Astrocyte of the hippocampus (primary cell): ENCODE measurements around the gene MRPL27.
"Not testable (repeated sequence)": the region's sequence is repeated elsewhere in the genome, so short reads cannot be mapped to it uniquely, and the experiment has no call there.

Experiments
- DNase-seq: peaks from one replicate; pipeline ENCODE4 v3.0.0; 2011; ENCODE audit warnings: low read depth, low spot score

The MRPL27 gene

DNA sequence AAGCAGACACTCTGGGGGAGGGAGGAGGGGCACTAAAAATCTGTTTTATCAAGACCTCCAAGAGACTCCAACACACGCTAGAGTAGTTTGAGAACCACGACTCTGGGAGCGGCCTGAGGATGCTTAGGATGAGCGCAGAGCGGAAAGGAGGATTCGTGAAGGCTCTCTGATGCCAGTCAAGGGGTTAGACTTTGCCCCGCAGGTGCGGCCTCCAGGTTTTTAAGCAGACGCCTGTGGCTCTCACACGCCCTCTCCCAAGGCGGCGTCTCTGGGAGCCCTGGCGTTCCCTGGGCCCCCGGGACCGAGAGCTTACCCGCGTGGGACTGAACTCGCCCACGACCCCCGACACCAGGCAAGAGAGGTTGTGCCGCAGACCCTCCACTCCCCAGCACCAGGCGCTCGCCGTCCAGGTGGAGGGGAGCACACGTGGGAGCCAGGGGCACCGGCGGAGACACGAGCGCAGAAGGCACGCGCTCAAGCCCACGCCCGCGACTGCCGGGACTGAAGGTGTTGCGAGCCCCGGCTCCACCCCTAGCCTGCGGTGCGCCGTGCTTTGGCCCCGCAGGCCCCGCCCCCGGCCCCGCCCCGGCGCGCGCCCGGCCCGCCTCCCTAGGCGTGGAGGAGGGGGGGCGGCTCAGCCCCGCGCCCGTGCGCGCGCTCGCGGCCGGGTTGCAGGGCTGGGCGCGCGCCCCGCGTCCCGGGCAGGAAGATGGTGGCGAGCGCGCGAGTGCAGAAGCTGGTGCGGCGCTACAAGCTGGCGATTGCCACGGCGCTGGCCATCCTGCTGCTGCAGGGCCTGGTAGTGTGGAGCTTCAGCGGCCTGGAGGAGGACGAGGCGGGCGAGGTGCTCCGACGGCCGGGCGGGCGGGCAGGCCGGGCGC, 27.3 kb downstream of the MRPL27 start, which contains the start of gene XYLT2:
Gene XYLT2 (plus strand): TSS at position 695 of the 881 bp plus-strand sequence. CDS start 15 bp downstream, at position 710.
- peak; percentile 96 for DNase-seq

DNA sequence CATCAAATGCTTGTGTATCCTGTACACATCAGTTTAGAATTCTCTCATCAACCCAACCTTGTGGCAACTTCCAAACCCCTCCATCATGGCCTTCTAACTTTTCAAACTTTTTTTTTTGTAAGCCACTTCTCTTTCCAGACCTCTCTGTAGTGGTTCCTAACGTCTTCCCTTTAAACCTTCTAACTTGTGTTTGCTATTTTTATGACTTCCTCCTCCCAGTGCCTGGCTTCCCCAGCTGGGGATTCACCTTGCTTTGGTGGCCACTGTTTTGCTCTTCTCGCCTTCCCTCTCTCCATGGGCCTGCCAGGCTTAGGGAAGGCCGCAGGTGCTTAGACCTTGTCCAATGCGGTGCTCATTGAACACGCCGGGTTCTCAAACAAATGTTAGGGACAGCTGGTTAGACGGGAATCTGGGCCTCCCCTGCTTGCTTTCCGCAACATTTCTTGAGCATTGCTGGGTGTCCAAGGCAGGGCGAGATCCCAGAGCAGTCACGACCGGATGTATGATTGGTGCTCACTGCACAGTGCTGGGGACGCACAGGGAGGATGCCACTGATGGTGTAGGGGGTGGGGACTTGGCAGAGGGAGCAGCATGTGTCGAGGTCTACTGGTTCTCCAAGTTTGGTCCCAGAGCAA, 28.1 kb downstream of the MRPL27 start:
- DNase-seq: no peak

DNA sequence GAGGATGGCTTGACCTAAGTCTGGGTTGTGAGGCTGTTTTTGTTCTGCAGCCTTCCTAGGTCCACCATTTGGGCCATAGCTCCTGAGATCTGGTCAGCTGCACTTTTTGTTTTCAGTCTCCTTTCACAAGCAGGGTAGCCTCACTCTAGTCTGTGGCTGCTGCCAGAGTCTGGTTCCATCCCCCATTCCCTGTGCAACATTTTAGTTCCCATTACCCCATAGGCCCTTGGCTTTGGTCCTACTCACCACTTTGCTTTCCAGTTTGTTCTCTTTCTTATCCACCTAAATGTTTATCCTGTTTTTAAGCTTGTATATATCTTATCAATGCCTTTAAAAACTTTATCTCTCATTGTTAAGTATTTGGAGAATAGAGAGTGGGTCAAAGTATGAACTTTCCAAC, 33.6 kb downstream of the MRPL27 start:
- DNase-seq: no peak

DNA sequence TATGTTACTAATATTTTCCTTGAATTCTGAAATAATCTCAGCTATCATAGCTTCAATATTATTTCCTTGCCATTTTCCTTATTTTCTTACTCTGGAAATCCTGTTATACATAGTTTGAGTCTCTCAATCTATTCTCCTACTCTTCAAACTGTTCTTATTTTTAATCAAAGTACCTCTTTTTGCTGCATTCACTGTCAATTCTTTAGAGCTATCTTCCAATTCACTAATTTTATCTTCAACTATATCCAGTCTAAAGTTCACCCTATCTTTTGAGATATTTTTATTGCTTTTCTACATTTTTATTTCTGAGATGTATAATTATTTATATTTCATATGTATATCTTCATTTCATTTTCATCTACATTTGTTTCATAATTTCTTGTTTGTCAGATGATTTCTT, 34.3 kb downstream of the MRPL27 start:
- no peak for DNase-seq

DNA sequence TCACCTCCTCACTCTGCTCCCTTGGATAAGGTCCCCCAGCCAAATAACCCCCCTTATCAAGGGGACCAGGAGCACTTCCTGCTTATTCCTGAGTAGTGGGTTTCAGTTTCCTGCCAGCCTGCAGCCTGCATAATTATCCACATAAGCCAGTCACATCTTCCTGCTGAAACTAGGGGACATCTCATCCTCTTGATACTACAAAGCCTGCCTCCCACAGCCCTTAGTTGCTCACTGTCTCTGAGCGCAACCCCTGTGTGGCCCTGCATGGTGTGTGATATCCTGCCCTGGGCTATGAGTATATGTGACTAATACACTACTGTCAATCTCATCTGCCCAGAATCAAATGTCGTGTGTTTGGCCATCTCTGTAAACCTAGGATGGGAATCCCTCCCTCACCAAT, 35.0 kb downstream of the MRPL27 start:
- DNase-seq: no peak

DNA sequence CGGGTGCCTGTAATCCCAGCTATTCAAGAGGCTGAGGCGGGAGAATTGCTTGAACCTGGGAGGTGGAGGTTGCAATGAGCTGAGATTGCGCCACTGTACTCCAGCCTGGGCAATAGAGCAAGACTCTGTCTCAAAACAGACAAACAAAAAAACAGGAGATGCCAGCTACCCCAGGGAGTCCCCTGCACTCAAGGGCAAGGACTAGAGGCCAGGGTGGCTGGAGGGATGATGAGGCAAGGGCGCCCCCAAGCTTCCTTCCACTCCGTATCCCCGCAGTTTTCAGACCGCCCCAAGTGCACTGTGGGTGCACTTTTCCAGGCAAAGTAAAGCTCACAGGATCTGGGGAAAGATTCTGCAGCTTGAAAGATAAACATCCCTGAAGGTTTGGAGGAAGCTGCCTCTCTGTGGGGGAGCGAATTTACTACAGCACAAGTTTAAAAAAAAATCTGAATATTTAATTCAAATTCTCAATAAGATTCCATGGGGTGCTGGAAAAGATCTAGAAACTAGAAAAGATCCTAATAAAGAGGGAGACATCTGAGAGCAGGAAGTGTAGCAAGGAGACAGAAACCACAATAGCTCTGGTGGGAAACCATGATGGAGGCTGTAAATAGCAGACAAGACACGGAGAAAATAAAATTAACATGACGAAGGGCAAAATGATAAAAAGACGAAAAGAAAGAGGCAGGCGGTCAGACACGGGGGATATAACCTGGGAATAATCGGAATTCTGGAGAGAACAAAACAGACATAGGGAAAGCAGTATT, 39.5 kb downstream of the MRPL27 start:
- not testable (repeated sequence) for DNase-seq

DNA sequence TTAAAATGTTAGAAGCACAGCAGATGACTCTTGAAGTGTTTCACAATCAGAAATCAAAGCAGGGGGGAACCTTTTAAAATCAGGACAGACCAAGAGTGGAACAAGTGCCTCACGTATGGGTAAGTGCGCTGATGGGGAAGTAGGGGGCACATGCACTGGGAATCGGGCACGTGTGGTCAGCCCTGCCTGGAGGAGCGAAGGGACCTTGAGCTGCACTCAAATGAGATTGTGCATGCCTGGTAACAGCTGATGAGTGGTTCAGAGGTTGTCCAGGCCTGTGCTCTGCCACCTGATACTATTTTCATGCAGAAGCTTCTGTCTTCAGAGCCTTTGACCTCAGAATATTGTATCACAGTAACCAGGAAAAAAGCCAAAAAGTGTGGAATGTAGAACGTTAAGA, 40.8 kb downstream of the MRPL27 start:
- no peak for DNase-seq

DNA sequence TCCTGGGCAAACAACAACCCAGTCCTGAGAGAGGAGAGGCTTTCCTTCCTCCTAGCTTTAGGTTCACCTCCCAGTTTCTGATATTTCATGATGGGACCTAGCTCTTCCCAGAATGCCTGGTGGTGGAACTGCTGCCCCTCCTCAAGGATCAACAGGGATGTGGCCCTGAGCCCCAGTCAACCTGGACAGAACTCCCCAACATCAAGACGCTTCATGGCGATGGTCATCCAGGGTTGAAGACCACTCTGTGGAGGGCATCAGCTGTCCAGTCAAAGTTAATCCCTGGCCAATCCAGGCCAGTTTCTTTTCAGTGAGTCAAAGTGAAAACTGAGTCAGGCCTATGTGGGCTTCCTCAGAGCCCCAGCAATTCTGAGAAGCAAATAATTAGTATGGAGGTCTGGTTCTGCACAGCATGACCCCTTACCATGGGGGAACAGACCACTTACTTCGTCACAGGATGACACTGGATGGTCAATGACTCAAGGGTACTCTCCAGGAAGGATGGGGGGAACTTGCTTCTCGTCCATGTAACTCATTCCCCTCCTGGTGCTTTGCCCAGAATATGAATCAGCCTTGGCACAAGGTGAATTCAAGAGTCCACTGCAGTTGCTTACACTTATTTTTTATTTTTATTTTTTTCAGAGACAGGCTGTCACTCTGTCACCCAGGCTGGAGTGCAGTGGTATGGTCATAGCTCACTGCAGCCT, 41.7 kb downstream of the MRPL27 start:
- DNase-seq: peak; percentile 90

DNA sequence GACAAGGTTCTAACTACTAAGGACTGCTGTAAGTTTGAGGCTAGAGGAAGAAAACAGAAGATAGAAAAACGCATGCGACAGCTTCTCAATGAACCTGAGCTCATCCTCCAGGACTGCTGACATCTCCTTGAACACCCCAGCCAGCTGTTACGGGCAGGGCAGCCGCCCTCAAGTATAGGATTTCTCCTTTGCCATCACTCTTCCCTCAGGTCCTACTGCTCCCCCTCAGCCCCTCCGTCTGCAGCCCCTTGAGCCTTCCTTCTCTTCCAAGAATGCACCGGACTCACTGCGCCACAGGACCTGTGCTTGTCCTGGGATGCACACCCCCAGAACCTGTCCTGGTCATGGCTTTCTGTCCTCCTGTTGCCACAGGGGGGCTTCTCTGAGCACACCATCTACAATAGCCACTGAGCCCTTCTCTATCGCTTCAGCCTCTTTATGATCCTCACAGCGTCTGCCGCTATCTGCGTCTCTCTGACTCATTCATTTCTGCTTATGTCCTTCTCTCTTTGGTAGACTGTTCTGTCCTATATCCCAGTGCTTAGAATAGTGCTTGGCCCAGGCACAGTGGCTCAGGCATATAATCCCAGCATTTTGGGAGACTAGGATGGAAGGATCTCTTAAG, 42.7 kb downstream of the MRPL27 start:
- DNase-seq: no peak

DNA sequence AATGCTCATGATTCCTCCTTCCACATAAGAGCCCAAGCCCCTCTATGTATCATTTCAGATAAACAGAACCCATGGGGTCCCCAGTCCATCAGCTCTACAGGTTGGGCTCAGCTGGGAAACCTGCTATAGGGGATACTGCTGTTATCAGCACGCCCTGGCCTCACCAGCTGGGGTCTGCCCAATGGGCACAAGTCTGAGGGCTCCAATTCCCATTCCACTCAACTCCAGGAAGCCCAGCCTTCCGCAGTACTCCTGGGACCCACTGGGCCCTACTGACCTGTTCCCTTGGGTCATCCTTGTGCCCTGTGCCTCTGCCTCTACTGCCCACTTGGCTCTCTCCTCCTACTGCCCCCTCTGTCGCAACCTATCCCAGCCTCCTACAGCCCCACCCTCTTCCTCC, 43.3 kb downstream of the MRPL27 start:
- no peak for DNase-seq

DNA sequence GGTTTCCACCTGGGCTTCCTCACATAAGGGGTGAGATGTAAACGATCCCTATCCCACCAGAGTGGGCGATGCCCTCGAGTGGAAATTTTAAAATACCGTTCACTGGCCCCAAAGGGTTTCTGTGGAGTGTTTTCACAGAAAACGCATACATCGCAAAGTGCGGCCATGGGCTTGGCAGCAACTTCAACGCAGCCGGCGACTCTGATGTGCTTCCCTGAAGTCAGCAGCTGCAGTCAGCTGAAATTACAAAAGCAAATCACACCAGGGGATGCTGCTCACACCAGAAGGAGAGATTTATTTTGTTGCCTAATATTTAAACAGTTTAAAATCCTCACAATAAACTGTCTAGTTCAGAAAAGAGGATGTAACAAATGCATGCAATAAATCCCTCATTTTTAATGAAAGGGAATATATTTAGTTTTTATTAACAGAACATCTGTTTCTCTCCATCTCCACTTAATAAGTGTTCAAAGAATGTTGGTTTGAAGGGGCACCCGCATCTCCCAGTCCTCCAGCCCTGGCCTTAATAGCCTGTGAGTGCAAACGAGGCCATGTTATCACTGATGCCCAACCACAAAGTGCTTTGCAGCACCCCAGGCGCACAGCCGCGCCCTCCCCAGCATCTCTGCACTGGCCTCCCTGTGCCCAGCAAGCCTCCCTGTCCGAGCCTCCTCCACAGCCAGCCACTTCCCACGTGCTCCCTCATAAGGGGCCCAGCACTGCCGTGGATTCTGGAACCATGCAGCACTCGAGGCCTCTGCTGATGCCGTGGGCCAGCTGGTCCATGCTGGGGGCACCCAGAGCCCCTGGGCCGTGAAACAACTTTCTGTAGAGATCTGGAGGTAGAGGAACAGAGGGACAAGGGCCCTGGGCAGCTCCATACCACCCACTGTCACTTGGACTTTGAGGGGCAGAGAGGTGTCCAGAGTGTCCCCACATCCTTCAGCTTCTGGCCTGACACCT, 44.3 kb downstream of the MRPL27 start:
- no peak for DNase-seq

DNA sequence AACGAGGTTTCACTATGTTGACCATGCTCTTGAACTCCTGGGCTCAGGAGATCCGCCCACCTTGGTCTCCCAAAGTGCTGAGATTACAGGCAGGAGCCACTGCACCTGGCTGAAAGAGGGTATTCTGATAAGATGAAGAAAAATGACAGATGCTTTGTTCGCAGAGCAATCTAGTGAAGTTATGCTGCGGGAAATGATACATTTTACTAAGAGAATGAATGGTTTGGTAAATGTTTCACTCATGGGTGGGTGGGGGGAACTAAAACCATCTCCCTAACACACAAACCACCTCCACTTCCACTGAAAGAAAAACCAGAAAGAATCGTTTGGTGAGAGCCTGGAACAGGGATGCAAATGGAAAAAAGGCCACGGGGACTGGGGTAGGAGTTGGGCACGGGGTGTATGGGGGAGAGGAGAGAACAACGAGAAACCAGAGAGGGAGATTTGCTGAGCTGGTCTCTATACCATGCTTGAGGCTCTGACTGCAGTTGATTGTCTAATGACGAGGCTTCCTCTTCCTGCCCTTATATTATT, 46.1 kb downstream of the MRPL27 start:
- no peak for DNase-seq

DNA sequence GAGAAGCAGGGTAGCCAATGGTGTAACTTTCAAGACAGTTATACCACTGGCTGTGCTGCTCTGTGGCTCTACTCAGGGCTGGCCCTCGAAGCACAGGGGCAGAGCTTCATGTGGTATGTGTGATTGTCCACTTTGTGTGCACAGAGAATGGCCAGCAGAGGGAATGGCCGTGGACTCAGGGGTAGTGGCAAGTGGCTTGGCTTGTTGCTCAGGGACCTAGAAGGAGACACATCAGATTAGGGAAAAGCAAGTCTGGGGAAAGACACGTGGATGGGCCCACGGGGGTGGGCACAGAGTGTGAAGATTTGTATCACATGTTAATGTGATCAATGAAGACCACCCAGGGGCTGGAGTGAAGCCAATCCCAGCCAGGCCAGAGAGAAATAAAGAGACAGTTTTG, 47.1 kb downstream of the MRPL27 start:
- no peak for DNase-seq

DNA sequence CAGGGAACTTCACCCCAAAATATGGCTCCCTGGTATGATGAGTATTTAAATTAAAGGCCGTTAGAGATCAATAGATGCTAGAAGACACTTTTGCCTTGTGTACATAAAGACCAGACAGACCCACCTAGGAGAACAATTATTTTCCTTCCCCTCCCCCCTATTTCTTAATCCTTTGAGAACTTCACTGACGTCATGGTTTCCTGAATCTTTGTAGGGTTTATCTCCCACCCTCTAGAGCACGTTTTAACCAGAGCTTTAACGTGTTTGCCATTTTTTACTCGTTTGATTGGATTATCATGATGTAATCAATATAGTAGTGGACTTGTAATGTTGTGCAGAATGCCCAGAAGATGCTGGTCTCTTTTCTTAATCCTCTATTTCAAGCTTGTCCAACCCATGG, 49.9 kb downstream of the MRPL27 start:
- no peak for DNase-seq

DNA sequence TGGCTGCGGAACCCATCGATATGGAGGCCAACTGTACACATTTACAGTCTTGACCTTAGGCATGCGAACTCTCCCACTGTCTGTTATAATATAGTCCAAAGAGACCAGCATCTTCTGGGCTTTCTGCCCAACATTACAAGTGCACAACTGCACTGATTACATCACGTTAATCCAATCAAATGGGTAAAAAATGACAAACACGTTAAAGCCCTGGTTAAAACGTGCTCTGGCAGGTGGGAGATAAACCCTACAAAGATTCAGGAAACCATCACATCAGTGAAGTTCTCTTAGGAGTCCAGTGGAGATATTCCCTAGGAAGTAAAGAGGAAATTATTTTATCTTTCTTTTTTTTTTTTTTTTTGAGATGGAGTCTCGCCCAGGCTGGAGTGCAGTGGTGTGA, 50.7 kb downstream of the MRPL27 start:
- no peak for DNase-seq

DNA sequence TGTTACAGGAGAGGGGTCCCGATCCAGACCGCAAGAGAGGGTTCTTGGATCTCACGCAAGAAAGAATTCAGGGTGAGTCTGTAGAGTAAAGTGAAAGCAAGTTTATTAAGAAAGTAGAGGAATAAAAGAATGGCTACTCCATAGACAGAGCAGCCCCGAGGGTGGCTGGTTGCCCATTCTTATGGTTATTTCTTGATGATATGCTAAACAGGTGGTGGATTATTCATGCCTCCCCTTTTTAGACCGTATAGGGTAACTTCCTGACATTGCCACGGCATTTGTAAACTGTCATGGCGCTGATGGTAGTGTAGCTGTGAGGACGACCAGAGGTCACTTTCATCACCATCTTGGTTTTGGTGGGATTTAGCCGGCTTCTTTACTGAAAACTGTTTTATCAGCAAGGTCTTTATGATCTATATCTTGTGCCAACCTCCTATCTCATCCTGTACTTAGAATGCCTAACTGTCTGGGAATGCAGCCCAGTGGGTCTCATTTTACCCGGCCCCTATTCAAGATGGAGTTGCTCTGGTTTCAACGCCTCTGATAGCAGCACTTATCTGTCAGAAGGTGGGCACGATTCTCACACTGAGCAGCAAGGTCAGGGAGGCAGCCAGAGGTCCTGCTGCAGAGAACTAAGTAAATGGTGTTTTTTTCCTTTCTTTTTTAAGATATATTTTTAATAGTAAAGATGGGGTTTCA, 53.5 kb downstream of the MRPL27 start:
- no peak for DNase-seq

DNA sequence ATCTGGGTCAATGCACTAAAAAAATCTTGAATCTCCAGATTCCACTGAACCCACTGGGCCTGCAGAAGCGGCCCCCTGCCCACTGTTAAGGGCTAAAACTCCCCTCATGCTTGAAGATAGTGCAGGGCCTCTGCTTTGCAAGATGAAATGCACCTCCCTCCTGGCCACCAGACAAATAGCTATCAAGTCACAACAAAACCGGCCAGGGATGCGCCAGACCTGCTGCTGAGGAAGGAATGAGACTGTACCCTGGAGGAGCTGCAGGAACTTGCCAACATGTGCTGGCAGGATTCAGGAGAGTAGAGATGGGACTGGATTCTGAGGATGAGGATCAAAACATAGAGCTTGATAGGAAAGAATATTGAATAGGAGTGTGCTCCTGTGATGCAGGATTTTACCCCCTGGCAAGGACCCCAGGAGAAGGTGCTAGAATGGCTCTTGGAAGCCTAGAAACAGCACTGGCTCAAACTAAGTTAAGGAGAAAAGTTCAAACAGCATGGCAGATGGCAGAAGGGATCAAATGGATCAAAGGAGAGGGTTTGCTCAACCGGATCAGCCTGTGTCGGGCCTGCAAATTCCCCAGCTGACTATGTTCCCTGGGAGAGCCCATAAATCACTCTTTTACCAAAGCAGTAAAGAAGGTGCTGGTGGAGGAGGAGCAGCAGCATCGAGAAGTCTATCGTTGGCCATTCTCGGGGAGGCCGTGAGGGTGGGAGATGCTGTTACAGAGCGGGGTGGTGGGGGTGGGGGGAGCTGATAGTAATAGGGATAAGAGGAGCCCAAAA, 54.3 kb downstream of the MRPL27 start:
- no peak for DNase-seq
